Measurements from ENCODE around the gene CAD.

- no peak for TF ChIP-seq TAF1 (IDR thresholded peaks at IDR 0.05; ENCODE audit: low read depth, low read length)
- TF ChIP-seq POLR2A (IDR thresholded peaks at IDR 0.05; ENCODE audit: low read depth, low read length): no peak
- no peak for TF ChIP-seq POLR2AphosphoS5 (IDR thresholded peaks at IDR 0.05; ENCODE audit: low read depth, low read length)
- no peak for TF ChIP-seq SPI1 (IDR thresholded peaks at IDR 0.05; ENCODE audit: low read depth, low read length)
These were observed 24.8 kb downstream of the CAD start for GRCh38 chr2:27241761-27242613.

Data from GM12891 (cell line).